ENCODE data around the gene SYT2. TPM values are rescaled to one million over a fixed set of nuclear protein-coding genes. Genes with fewer than 3 reads are reported as not detected.
"Not testable (repeated sequence)": the region's sequence is repeated elsewhere in the genome, so short reads cannot be mapped to it uniquely, and the experiment has no call there.

Gene SYT2
- total RNA-seq, 1 donor from 2014 or later = not detected

DNA sequence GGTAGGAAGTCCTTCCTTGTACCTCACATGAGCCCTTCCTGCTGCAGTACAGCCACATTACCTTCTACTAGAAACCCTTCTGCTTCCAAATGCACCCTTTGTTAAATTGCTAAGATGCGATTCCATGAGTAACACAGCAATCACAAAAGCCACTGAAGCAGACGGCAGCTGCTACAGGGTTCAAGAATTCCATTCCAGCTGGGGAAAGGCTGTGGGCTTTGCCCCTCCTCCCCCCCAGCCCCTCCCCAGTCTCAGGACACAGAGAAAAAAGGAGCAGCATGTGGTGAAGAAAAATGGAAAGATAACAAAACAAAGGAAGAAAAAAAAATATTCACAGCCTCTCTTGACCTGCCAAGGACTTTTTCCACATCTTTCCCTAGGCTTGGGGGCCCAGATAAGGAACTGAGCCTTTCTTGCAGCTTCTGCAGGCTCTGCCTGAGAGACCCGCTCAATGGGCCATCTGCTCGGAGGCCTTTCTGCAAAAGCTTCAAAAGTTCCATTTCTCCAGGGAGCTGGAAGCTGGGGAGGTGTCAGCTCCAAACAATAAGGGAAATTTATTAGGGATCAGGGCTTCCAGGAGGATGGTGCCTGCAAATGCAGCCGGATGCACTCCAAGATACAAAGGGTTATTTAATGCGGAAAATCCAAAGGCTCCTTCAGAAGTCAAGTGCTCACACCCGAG, 72.1 kb downstream of the SYT2 start:
- H3K4me3 ChIP-seq (ENCODE audit: low read depth, low read length) = no peak overlapping the region
- TF ChIP-seq, protein P1, sequence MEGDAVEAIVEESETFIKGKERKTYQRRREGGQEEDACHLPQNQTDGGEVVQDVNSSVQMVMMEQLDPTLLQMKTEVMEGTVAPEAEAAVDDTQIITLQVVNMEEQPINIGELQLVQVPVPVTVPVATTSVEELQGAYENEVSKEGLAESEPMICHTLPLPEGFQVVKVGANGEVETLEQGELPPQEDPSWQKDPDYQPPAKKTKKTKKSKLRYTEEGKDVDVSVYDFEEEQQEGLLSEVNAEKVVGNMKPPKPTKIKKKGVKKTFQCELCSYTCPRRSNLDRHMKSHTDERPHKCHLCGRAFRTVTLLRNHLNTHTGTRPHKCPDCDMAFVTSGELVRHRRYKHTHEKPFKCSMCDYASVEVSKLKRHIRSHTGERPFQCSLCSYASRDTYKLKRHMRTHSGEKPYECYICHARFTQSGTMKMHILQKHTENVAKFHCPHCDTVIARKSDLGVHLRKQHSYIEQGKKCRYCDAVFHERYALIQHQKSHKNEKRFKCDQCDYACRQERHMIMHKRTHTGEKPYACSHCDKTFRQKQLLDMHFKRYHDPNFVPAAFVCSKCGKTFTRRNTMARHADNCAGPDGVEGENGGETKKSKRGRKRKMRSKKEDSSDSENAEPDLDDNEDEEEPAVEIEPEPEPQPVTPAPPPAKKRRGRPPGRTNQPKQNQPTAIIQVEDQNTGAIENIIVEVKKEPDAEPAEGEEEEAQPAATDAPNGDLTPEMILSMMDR (conservative IDR thresholded peaks at IDR 0.05; ENCODE audit: low read depth, low read length) = no peak
- no peak for DNase-seq (ENCODE audit: low read depth)

DNA sequence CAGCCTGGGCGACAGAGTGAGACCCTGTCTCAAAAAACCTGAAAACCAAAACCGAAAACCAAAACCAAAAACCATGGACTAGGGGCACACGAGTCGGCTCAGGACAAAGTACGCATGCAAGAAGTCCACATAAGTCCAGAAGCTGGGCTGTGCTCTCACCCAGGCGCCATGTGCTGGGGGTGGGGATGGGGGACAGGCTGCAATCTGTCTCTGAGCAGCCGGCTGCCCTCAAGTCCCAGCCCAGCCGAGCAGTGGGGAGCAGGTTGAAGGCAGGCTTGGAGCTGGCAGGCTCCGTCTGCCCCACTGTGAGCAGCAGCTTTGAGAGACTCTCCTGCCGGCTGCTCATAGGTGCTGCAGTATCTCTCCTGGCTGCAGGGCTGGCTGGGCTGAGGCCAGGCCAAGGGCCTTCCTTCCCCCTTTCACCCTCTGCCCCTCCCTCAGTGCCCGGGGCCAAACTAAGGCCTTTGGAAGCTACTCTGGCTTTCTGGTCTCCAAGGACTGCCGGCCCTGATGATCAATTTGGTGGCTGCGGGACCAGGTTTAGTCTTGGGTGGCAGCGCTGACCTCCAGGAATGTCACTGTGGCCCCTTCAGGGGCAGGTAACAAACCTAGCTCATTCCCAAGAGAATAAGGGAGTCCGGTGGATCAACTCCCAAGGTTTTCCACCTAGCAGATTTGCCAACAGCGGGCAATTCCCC, 72.8 kb downstream of the SYT2 start:
- not testable (repeated sequence) for DNase-seq (ENCODE audit: low read depth); H3K4me3 ChIP-seq (ENCODE audit: low read depth, low read length)

DNA sequence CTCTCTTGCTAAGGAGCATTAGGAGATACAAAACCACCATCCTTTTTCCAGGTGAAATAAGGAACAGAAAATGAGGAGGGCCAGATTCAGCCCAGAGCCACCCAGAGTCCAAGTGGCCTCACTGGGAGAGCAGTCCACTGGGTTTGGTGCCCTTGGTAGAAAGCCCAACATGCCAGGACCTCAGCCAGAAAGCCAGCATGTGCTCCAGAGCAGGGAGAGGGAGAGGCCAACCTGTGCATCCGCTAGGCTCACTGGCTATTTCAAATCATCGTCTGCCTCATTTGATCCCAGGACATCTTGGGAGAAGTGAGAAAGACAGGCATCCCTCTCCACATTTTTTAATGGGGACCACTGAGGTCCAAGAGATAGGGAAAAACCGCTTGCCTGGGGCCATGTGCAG, 74.1 kb downstream of the SYT2 start:
- DNase-seq (ENCODE audit: low read depth) = not testable (repeated sequence)

DNA sequence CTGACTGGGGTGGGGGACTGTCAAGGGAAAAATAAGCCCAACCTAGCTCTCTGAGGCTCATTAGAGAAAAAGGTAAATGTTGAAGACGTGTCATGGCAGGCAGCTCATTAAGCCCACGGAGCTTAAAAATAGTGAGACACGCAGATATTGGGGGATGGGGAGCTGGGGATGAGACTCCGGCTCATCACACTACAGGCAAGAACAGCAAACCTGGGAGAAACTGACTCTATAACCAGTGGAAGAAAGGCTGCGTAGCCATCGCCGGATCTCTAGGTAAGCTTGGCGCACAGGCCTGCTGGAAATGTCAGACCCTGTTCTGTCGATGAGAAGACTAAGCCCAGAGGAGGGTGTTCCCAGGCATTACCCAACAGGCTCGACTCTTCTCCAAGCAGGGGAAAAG, 78.0 kb downstream of the SYT2 start:
- no peak overlapping the region for H3K4me3 ChIP-seq (ENCODE audit: low read depth, low read length)
- DNase-seq (ENCODE audit: low read depth) = no peak
- TF ChIP-seq, protein P1 (conservative IDR thresholded peaks at IDR 0.05; ENCODE audit: low read depth, low read length) = no peak

More for the DNA sequence above, 74.1 kb downstream of the SYT2 start:
- not testable (repeated sequence) for H3K4me3 ChIP-seq (ENCODE audit: low read depth, low read length)

DNA sequence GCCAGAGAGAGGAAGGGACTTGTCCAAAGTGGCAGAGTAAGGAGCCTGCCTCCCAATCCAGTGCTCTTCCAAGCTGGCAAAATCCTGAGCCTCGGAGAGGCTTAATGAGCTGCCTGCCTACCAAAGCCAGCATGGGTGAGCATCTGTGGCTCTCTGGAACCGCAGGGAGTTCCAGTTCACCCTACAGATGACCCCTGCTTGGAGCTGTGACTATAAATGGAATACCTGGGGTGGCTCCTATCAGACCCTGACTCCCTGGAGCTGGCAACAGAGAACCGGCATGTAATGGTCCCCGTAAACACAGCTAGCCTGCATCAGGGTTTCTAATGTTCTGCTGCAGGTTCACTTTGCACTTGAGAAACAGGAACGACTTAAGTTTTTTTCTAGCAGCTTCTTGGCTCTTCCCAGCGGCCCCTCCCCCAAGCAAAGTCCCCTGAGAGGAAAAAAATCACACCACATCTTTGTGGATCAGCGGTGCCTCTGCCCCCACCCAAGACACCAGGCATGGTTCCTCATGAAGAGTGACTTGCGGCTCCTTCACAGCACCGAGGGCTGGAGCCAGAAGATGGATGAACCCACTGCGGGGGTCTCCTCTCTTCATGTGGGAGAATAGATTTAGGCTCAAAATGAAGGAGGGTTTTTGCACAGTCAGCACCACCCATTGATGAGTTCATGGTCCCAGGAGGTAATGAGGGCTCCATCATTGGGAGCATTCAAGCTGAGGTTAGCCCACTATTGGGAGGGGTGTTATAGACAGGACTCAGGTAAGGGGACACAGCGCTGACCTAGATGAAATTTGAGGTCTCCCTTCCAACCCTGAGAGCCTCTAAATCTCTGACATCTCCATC, 79.0 kb downstream of the SYT2 start:
- TF ChIP-seq, protein P1 (conservative IDR thresholded peaks at IDR 0.05; ENCODE audit: low read depth, low read length) = no peak
- H3K4me3 ChIP-seq (ENCODE audit: low read depth, low read length) = no peak overlapping the region
- no peak for DNase-seq (ENCODE audit: low read depth)

DNA sequence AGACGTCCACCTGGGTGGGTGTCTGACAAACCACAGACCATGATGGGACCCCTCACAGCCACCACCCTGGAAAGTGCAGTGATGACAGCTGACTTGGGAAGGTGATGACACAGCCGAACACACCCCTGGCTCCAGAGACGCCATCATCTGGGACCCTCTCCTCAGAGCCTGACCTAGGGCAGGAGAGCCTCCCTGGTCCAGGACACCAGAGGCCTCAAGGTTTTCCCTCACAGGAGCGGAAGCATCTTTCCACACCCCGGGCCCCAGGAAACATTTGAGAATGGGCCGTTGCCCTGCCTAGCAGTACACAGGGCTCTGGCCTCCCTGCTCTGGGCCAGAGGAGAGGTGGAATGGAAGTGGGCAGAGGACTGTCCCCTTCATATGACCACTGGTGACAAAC, 79.7 kb downstream of the SYT2 start:
- TF ChIP-seq, protein P1 (conservative IDR thresholded peaks at IDR 0.05; ENCODE audit: low read depth, low read length) = no peak
- H3K4me3 ChIP-seq (ENCODE audit: low read depth, low read length) = no peak overlapping the region
- DNase-seq (ENCODE audit: low read depth) = no peak

DNA sequence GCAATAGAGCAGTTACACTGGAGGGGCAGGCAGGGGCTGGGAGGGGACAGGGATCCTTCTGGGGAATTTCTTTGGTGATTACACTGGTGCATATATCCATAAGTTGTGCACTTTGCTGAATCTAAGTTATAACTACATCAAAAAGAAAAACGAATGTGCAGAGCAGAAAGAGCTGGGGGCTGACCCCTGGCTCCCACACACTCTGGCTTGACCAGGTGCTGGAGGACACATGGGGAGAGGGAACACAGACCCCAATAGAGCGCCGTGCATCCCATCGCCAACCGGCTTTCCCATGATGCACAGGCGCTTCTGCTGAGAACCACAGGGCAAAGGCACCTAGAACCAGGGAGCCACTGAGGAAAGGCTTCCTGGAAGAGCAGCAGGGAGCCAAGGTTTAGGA, 80.2 kb downstream of the SYT2 start:
- DNase-seq (ENCODE audit: low read depth); H3K4me3 ChIP-seq (ENCODE audit: low read depth, low read length): not testable (repeated sequence)

DNA sequence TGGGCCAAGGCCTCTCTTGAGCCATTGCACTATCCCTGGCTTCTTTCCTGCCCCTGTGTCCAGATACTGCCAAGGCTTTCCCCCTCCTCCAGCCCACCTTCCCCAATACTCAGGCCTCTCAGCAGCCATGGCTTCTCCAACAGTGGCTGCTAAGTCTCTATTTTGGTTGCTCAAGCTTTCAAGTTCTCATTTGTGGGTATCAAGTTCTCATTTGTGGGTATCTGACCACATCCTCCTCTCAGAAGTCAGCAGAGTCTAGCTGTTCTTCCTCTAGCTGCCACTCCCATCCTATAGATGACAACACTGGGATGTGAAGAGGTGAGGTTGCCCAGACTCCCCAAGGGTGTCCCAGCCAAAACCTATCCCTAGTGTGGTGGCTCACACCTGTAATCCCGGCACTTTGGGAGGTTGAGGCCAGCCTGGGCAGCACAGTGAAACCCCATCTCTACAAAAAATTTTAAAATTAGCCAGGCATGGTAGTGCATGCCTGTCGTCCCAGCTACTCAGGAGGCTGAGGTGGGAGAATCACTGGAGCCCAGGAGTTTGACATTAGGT, 80.9 kb downstream of the SYT2 start:
- H3K4me3 ChIP-seq (ENCODE audit: low read depth, low read length); DNase-seq (ENCODE audit: low read depth): not testable (repeated sequence)

All from epithelial cell of proximal tubule (primary cell).